ENCODE data around the gene KRTAP10-3.

The KRTAP10-3 gene

DNA sequence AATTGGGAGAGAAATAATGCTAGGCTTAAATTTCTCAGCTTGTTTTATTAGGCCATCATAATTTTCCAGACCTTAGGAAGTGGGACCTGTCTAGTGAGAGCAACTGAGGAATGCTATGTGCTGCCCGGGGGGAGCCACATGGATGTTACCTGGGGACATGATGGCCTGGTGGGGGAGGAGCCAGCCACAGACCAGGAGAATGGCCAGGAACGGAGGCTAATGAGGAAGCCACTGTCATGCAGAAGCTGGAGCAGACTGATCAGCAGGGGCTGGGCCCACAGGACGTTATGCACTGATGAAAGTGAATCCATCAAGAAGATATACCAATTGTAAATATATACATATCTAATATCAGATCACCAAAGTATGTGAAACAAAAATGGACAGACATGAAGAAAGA, 14.0 kb downstream of the KRTAP10-3 start:
- no peak for DNase-seq

DNA sequence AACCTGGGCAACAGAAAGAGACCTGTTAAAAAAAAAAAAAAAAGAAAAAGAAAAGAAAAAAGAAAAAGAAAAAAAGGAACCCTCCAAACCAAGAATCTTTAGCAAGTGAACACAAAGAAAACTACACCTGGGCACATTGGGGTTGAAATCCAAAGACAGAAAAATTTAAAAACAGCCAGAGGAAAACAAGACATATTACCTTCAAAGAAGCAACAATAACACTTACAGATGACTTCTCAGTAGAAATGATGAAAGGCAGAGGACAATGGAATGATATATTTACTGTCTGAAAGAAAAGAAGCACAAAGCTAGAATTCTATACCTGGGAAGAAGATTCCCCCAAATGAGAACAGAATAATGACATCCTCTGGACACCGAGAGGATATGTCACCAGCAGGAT, 15.9 kb downstream of the KRTAP10-3 start:
- no peak for DNase-seq

- no peak for DNase-seq
Observed at GRCh38 chr21:44540741-44541288, 17.8 kb downstream of the KRTAP10-3 start.

GRCh38 chr21:44539991-44540666, 18.5 kb downstream of the KRTAP10-3 start, which contains the start of gene KRTAP10-1:
Gene KRTAP10-1 (minus strand): TSS chr21:44540195. CDS start chr21:44540150, 45 bp downstream.
- no peak for DNase-seq

GRCh38 chr21:44539046-44539445, 19.5 kb downstream of the KRTAP10-3 start:
- no peak for DNase-seq

DNA sequence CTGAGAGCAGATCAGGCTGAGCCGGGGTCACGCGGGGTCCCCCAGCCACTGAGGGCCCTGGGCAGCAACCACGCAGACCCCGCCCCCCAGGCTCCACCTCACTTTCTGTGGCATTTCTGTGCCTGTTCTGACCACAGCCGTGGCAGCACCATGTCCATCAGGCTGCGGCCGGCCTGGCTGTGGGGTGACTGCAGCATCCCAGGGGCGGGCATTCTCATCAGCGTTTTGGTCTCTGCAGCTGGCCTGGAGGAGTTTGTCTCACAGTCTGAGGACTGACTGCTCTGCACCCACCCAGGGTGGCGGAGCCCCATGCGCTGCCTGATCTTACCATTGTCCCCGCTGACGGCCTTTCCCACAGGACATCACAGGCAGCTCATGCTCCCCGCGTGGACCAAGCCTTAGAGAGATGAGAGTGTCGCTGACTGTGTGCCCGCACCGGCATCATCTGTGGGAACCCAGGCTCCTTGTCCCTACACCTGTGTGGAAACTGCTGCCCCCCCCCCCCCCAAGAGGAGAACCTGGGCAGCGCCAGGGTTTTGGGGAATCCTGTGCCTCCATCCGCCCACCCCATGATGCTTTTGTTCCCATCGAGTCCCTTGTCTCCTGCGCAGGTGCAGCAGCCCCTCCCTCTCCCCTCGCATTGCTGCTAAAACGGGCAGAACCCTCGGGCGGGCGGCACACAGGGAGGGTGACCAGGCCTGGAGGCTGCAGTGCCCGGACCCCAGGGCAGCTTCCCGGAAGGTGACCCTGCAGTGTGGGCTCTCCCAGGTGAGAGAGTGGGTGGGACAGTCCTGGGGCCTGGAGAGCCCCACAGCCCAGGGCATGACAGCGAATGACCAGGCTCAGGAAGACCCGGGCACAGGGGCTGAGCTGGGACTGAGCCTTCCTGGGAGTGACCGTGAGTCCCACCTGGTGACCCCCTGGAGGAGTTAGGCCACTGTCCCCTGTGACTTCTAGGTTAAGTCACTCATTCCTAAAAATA, 20.4 kb downstream of the KRTAP10-3 start:
- DNase-seq: no peak

- no peak for DNase-seq
Observed at GRCh38 chr21:44535963-44536362, 22.6 kb downstream of the KRTAP10-3 start.

DNA sequence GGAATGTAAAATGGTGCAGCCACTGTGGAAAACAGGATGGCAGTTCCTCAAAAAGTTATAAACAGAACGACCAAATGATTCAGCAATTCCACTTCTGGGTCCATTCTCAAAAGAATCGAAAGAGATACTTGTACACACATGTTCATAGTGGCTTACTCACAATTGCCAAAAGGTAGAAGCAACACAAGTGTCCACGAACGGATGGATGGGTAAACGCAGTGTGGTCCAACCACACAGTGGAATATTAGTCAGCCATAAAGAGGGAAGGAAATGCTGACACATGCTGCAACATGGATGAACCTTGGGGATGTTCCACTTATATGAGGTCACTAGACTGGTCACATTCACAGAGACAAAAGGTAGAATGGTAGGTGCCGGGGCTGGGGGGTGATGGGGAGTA, 23.9 kb downstream of the KRTAP10-3 start:
- DNase-seq: no peak

GRCh38 chr21:44533891-44534627, 24.5 kb downstream of the KRTAP10-3 start:
- no peak for DNase-seq

GRCh38 chr21:44533121-44533890, 25.3 kb downstream of the KRTAP10-3 start:
- no peak for DNase-seq

DNA sequence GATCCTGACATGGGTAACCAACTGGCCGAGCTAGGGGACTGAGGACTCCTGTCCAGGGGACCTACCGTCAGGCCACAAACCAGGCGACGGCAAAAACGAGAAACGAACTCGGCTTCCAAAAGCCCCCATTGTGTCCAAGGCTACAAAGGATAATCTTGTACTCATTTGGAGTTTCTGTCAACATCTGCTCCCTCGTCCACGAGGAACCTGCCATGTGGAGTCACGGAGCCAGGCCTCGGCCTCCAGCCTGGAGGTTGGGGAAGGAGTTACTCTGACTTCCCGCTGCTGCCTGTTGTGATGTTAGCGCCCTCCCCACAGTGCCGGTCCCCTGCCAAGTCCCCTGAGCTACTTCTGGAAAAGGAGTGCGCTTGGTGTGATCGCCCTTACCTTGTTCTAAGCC, 25.9 kb downstream of the KRTAP10-3 start:
- no peak for DNase-seq

DNA sequence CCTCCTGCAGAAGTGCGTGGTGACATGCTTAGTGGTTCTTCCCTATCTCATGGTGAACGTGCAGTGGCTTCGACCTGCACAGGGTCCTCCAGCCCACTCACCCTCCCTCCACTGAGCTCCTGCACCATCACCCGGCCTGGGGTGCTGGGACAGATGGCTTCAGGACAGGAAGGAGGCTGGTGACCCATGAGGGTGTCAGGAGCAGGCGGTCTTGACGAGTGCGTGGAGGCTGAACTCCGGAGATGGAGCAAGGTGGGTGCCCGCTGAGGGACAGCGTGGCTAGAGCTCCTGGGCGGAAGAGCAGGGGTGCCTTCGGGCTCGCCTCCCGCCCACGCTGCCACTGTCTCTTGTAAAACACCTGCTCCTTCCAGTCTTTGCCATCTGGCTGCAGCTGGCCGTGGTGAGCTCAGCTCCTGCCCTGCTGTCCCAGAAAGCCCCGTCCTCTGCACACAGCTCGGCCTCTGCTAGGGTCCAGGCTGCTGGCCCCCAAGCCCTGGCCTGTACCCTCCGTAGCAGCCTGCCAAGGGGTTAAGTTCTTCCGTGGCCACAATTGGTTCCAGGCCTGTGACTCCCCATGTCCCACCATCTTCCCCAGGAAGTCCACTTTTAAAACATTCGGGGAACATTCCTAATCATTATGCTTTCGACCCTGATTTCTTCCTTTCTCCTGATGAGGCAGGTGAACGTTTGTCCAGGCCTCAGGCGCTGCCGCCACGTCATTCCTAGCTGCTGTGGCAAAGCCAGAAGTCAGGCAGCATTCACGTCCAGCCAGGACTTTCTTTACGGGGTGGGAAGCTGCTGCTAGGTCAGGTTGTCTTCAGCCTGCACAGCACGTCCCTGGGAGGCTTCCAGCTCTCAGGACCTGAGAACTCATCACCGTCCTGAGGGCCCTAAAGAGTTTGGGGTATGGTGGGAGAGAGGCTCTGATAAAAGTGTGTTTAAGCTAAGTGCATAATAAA, 26.7 kb downstream of the KRTAP10-3 start:
- no peak for DNase-seq

DNA sequence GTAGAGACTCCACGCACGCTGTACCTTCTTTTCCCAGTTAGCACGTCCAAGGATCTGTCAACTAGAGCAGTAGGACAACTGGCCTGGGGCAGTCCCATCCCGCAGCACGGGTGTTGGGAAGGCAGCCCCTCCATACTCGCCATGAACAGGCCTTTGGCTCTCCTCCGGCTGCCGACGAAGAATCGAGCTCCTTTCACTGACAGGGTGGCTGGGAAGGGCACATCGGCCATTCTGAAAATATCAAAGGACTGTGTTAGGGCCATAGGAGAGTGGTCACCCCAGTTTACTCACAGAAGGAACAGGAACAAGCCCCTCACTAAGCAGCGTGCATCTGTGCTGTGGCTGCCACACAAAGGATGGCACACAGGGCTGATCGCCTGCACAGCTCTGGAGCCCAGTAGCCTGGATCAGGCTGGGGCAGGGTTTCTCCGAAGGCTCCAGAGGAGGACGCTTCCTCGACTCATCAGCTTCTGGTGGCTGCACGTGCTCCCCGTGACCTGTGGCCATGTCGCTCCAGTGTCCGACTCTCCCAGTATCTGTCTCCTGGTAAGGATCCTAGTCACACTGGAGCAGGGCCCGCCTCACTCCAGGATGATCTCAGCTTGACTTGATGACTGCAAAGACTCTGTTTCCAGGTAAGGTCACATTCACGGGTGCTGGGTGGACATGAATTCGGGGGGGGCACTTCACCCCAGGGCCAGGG, 27.5 kb downstream of the KRTAP10-3 start:
- no peak for DNase-seq

- DNase-seq: no peak
Observed at GRCh38 chr21:44530221-44530902, 28.2 kb downstream of the KRTAP10-3 start.

DNA sequence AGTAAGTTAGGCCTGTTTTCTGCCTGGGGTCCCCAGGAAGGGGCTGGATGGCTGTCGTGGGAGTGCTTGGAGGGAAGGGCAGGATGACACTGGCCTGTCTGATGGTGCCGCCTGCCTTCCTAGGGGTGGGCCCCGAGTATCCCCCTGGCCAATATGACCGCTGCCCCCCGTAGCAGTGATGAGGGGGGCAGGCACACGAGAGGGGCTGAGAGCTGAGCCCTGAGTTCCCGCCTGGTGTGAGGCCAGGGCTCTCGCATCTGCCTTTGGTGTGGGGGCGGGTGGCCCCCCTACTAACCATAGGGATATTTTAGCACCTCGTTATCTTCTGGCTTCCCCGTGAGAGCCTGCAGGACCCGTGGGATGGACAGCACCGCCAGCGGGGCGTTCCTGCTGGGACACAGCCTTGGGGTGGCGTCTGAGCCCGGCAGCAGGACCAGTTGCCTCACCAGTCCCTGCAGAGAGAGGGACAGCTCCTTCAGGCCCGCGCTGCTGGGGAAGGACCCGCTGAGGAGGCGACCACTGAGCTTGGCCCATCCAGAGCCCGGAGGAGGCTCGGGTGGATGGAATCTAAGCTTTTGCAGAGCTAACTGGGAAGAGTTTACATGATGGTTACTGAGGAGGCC, 29.0 kb downstream of the KRTAP10-3 start:
- no peak for DNase-seq

- no peak for DNase-seq
Observed at GRCh38 chr21:44529011-44529421, 29.6 kb downstream of the KRTAP10-3 start.

GRCh38 chr21:44528634-44528995, 30.0 kb downstream of the KRTAP10-3 start:
- DNase-seq: no peak

- DNase-seq: no peak
Observed at GRCh38 chr21:44527983-44528633, 30.5 kb downstream of the KRTAP10-3 start.
